ENCODE data around the gene MTFR1L. TPM values are rescaled to one million over a fixed set of nuclear protein-coding genes. Genes with fewer than 3 reads are reported as not detected.

Gene MTFR1L
- total RNA-seq, 1 donor from 2014 or later: 55.7 TPM

DNA sequence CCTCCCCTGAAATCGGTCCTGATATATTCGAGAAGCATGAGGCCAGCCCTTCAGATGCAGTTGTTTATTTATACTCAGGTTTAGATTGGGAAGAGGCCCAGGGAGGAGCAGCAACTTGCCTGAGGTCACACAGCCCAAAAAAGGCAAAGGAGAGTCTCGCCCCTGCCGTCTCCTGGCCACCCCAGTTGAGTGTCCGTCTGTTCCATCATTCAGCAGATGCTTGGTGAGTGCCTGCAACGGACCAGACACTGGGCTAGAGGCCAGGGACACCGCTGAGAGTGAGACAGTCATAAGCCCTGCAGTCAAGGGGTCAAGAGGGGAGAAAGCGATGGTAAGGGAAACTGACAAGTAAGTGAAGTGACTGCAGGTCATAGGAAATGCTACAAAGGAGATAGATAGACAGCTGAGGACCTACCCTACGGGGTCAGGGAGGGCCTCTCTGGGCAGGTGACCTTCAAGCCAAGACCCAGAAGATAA, 35.1 kb upstream of the MTFR1L start:
- TF ChIP-seq POLR2A (IDR thresholded peaks at IDR 0.05) (no peak), POLR2AphosphoS5 (IDR thresholded peaks at IDR 0.05; ENCODE audit: insufficient read depth in 1 of 2, low read depth in 1 of 2) (no peak)
- TF ChIP-seq, protein P1, sequence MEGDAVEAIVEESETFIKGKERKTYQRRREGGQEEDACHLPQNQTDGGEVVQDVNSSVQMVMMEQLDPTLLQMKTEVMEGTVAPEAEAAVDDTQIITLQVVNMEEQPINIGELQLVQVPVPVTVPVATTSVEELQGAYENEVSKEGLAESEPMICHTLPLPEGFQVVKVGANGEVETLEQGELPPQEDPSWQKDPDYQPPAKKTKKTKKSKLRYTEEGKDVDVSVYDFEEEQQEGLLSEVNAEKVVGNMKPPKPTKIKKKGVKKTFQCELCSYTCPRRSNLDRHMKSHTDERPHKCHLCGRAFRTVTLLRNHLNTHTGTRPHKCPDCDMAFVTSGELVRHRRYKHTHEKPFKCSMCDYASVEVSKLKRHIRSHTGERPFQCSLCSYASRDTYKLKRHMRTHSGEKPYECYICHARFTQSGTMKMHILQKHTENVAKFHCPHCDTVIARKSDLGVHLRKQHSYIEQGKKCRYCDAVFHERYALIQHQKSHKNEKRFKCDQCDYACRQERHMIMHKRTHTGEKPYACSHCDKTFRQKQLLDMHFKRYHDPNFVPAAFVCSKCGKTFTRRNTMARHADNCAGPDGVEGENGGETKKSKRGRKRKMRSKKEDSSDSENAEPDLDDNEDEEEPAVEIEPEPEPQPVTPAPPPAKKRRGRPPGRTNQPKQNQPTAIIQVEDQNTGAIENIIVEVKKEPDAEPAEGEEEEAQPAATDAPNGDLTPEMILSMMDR (IDR thresholded peaks at IDR 0.05): no peak
- Histone ChIP-seq H3K27ac (no peak overlapping the region), H3K27me3 (no peaks in the 10 kb centered on the region), H3K4me1 (peaks cover 17% of the 10 kb centered on the region), H3K4me3 (no peak overlapping the region), H3K36me3 (no peaks in the 10 kb centered on the region), H3K9me3 (no peaks in the 10 kb centered on the region)
- intact Hi-C loops (cut with DNase I): no loop called here
- DNase-seq (ENCODE audit: extremely low spot score in 2 of 2): no peak

DNA sequence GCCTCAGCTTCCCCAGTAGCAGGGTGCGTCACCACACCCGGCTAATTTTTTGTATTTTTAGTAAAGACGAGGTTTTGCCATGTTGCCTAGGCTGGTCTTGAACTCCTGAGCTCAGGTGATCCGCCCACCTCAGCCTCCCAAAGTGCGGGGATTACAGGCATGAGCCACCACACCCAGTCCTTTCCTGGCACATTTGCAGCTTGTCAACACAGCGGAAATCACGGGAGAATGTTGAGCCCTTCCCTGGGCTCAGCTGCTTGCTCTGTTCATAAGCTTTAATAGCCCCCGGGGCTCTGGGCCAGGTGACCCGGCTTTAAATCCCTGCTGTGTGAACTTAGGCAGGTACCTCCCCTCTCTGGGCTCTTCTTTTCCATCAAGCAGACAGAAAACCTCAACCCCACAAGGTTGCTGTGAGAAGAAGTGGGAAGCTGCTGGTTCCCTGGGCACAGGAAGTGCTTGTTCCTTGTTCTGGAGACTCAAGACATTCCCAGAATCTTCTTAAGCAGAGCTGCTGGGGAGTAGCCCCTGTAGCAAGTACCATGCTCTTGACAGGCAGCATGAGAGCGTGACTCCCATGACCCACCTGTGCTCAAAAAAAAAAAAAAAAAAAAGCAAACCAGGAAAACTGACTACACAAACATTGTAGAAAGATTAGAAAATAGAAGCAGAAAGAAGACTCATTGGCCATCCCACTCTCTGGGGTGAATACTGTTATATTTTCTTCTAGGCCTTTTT, 34.3 kb upstream of the MTFR1L start:
- no peaks in the 10 kb centered on the region for H3K9me3 ChIP-seq
- intact Hi-C loops (cut with DNase I): no loop called here
- no peaks in the 10 kb centered on the region for H3K27me3 ChIP-seq
- TF ChIP-seq, protein P1 (IDR thresholded peaks at IDR 0.05): no peak
- TF ChIP-seq POLR2A (IDR thresholded peaks at IDR 0.05): no peak
- no peak for TF ChIP-seq POLR2AphosphoS5 (IDR thresholded peaks at IDR 0.05; ENCODE audit: insufficient read depth in 1 of 2, low read depth in 1 of 2)
- no peak for DNase-seq (ENCODE audit: extremely low spot score in 2 of 2)
- no peaks in the 10 kb centered on the region for H3K36me3 ChIP-seq
- no peak overlapping the region for H3K27ac ChIP-seq
- peaks cover 17% of the 10 kb centered on the region for H3K4me1 ChIP-seq
- H3K4me3 ChIP-seq: no peak overlapping the region

DNA sequence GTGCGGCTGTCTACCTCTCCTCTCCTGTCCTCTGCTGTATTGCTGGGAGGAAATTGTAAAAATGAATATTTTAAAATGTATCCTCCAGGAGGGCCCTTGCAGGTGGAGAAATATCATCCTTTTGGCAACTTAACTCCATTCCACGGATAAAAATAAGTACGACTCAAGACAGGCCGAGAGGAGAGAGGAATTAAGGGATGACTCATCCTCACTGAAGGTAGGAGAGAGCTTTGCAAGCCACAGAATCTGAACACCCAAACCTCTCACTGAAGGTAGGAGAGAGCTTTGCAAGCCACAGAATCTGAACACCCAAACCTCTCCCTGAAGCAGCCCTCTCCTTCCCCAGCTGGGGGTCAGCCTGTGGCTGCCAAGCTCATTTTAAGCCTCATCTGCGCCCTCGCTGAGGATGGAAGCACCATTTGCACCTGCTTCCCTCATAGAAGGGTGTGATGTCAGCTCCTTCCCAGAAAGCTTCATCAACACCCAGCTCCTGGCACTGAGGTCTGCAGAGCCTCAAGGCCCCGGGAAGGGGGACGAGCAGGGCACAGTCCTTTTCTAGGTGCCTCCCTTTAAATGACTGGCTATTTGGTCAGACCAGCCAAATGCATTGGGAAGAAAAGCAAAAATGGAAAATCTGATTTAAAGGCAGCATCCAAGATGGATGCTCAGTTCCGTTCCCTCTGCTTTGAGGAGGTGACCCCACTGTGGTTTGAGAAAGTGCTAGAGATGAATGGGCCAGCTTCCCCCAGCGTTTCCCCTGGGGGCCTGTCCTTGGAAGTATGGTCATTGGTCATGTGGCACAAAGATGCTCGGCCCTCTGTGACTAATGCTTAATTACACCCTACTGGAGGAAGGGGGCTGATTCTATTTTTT, 32.6 kb upstream of the MTFR1L start:
- no peaks in the 10 kb centered on the region for H3K9me3 ChIP-seq
- H3K36me3 ChIP-seq: no peaks in the 10 kb centered on the region
- TF ChIP-seq POLR2A (IDR thresholded peaks at IDR 0.05): no peak
- TF ChIP-seq, protein P1 (IDR thresholded peaks at IDR 0.05): no peak
- no peak for TF ChIP-seq POLR2AphosphoS5 (IDR thresholded peaks at IDR 0.05; ENCODE audit: insufficient read depth in 1 of 2, low read depth in 1 of 2)
- no peak for DNase-seq (ENCODE audit: extremely low spot score in 2 of 2)
- H3K27ac ChIP-seq: no peak overlapping the region
- intact Hi-C loops (cut with DNase I): no loop called here
- H3K27me3 ChIP-seq: no peaks in the 10 kb centered on the region
- H3K4me1 ChIP-seq: peaks cover 17% of the 10 kb centered on the region
- no peak overlapping the region for H3K4me3 ChIP-seq

DNA sequence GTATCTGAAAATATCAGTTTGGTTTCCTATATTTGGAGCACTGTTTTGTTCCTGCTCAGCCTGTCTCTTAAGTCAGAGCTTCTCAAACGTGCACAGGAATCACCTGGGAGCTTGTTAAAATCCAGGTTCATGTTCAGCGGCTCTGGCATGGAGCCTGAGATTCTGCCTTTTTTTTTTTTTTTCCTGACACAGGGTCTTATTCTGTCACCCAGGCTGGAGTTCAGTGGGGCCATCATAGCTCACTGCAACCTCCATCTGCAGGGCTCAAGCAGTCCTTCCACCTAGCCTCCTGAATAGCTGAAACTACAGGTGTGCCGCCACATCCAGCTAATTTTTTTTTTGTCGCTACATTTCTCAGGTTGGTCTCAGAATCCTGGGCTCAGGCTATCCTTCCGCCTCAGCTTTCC, 32.0 kb upstream of the MTFR1L start:
- no peaks in the 10 kb centered on the region for H3K9me3 ChIP-seq

More for the DNA sequence above, 32.0 kb upstream of the MTFR1L start:
- DNase-seq (ENCODE audit: extremely low spot score in 2 of 2): no peak
- Histone ChIP-seq H3K27ac (no peak overlapping the region), H3K4me1 (peaks cover 17% of the 10 kb centered on the region), H3K36me3 (no peaks in the 10 kb centered on the region), H3K27me3 (no peaks in the 10 kb centered on the region), H3K4me3 (no peak overlapping the region)
- intact Hi-C loops (cut with DNase I): no loop called here
- TF ChIP-seq, protein P1 (IDR thresholded peaks at IDR 0.05): no peak
- no peak for TF ChIP-seq POLR2AphosphoS5 (IDR thresholded peaks at IDR 0.05; ENCODE audit: insufficient read depth in 1 of 2, low read depth in 1 of 2)
- no peak for TF ChIP-seq POLR2A (IDR thresholded peaks at IDR 0.05)

Data from vagina (tissue), 2 donors.